Fibroblast of mammary gland (primary cell): ENCODE data around the gene FAM20C.

Experiments used
- DNase-seq: peaks from one replicate; pipeline ENCODE4 v3.0.0-alpha.2; 2010; ENCODE audit warnings: low read depth
- H3K4me3 ChIP-seq: 2 replicates; pipeline ENCODE4 v1.5.1; 2011; ENCODE audit warnings: low read depth, mild to moderate bottlenecking, low read length, moderate library complexity; ENCODE audit not compliant: control insufficient read depth
- CTCF ChIP-seq: conservative IDR thresholded peaks from 2 replicates; pipeline ENCODE4 v1.5.1; 2011; ENCODE audit warnings: low read depth, low read length, inconsistent platforms; ENCODE audit not compliant: control insufficient read depth, insufficient read depth

FAM20C gene

GRCh38 chr7:252216-252965, 60.0 kb downstream of the FAM20C start:
- no peak for DNase-seq
- TF ChIP-seq CTCF, result no peak
- H3K4me3 ChIP-seq, result no peak overlapping the region

- no peak for DNase-seq
- no peak overlapping the region for H3K4me3 ChIP-seq
- TF ChIP-seq CTCF, result no peak
Measured at GRCh38 chr7:252981-253380, 60.6 kb downstream of the FAM20C start.

GRCh38 chr7:253581-254336, 61.4 kb downstream of the FAM20C start:
- no peak for TF ChIP-seq CTCF
- H3K4me3 ChIP-seq, result no peak overlapping the region
- no peak for DNase-seq

GRCh38 chr7:254337-255037, 62.1 kb downstream of the FAM20C start:
- DNase-seq, result no peak
- TF ChIP-seq CTCF, result no peak
- H3K4me3 ChIP-seq, result no peak overlapping the region

- DNase-seq, result no peak
- no peak overlapping the region for H3K4me3 ChIP-seq
- no peak for TF ChIP-seq CTCF
Measured at GRCh38 chr7:255038-255435, 62.7 kb downstream of the FAM20C start.

GRCh38 chr7:255721-256361, 63.5 kb downstream of the FAM20C start:
- no peak for DNase-seq
- no peak for TF ChIP-seq CTCF
- H3K4me3 ChIP-seq, result no peak overlapping the region
